Myocyte (in vitro differentiated cells): ENCODE data around the gene TEX14. TPM values are rescaled to one million over a fixed set of nuclear protein-coding genes. Genes with fewer than 3 reads are reported as not detected.

Experiments
- DNase-seq: peaks from one replicate; pipeline ENCODE4 v3.0.0-alpha.2; 2012; ENCODE audit warnings: low read depth
- total RNA-seq: library from RNA; depleted of rRNA; stranded (reverse); fragments of >200 nt; gene quantifications from 2 replicates; pipeline ENCODE4 v1.2.3, GENCODE V29; 2014

The TEX14 gene
- total RNA-seq, 1 donor from 2014 or later: 0.48 TPM

GRCh38 chr17:58658804-58659713 is 32.8 kb downstream of the TEX14 start:
- DNase-seq: peak; percentile 95

- DNase-seq: peak; percentile 6
Observed at GRCh38 chr17:58657962-58658803, 33.7 kb downstream of the TEX14 start.

- DNase-seq: no peak
Observed at GRCh38 chr17:58648236-58648635, 43.6 kb downstream of the TEX14 start.

- peak; percentile 43 for DNase-seq
Observed at GRCh38 chr17:58643147-58643546, 48.7 kb downstream of the TEX14 start.

GRCh38 chr17:58641887-58642311 is 49.9 kb downstream of the TEX14 start:
- DNase-seq: no peak

GRCh38 chr17:58640202-58640601 is 51.6 kb downstream of the TEX14 start:
- DNase-seq: no peak

GRCh38 chr17:58639681-58640080 is 52.2 kb downstream of the TEX14 start:
- DNase-seq: no peak

- DNase-seq: no peak
Observed at GRCh38 chr17:58637011-58637570, 54.8 kb downstream of the TEX14 start.

- no peak for DNase-seq
Observed at GRCh38 chr17:58632324-58633314, 59.2 kb downstream of the TEX14 start.

- peak; percentile 97 for DNase-seq
Observed at GRCh38 chr17:58631523-58632323, 60.1 kb downstream of the TEX14 start.

- no peak for DNase-seq
Observed at GRCh38 chr17:58630883-58631522, 60.8 kb downstream of the TEX14 start.

GRCh38 chr17:58626905-58627304 is 64.9 kb downstream of the TEX14 start:
- no peak for DNase-seq

GRCh38 chr17:58624751-58625150 is 67.1 kb downstream of the TEX14 start:
- DNase-seq: no peak

- no peak for DNase-seq
Observed at GRCh38 chr17:58621174-58621573, 70.7 kb downstream of the TEX14 start.

GRCh38 chr17:58618336-58618735 is 73.5 kb downstream of the TEX14 start:
- DNase-seq: no peak

- DNase-seq: no peak
Observed at GRCh38 chr17:58617563-58617962, 74.3 kb downstream of the TEX14 start.

- DNase-seq: no peak
Observed at GRCh38 chr17:58615768-58616659, 75.8 kb downstream of the TEX14 start.

GRCh38 chr17:58614859-58615459 is 76.9 kb downstream of the TEX14 start:
- DNase-seq: no peak
